ENCODE data around the gene CASQ1. TPM values are rescaled to one million over a fixed set of nuclear protein-coding genes. Genes with fewer than 3 reads are reported as not detected.

The CASQ1 gene
- total and polyA plus RNA-seq, 7 donors: 0.28 to 9.4 (median 1.5) TPM; not detected in 1

- DNase-seq: no peak
- TF ChIP-seq POLR2A (IDR thresholded peaks at IDR 0.05) (no peak), POLR2AphosphoS5 (IDR thresholded peaks at IDR 0.05) (no peak), EP300 (IDR thresholded peaks at IDR 0.05) (no peak), CTCF (IDR thresholded peaks at IDR 0.05) (no peak)
- H3K27me3 ChIP-seq: no peaks in the 10 kb centered on the region
- H3K27ac ChIP-seq: no peak overlapping the region
- WGBS, 2 donors: 83 to 89% methylated on average over 12 of the region's 12 CpGs
- no peaks in the 10 kb centered on the region for H3K4me1 ChIP-seq
- no peaks in the 10 kb centered on the region for H3K36me3 ChIP-seq
- intact Hi-C loops (cut with DNase I): no loop called here
- no peaks in the 10 kb centered on the region for H3K9me3 ChIP-seq
- H3K4me3 ChIP-seq: no peak overlapping the region
Observed at GRCh38 chr1:160166166-160166868, 24.1 kb upstream of the CASQ1 start.

- no peak overlapping the region for H3K4me3 ChIP-seq
- no peaks in the 10 kb centered on the region for H3K27me3 ChIP-seq
- TF ChIP-seq POLR2A (IDR thresholded peaks at IDR 0.05) (no peak), EP300 (IDR thresholded peaks at IDR 0.05) (no peak)
- no peaks in the 10 kb centered on the region for H3K9me3 ChIP-seq
- intact Hi-C loops (cut with DNase I): no loop called here
- H3K4me1 ChIP-seq: no peaks in the 10 kb centered on the region
- 77 to 89% methylated on average over 4 of the region's 4 CpGs for WGBS, 2 donors
- H3K27ac ChIP-seq: no peak overlapping the region
- DNase-seq: no peak
- no peaks in the 10 kb centered on the region for H3K36me3 ChIP-seq
Observed at GRCh38 chr1:160167056-160167455, 23.3 kb upstream of the CASQ1 start.

GRCh38 chr1:160167580-160167979 lies 22.8 kb upstream of the CASQ1 start:
- Histone ChIP-seq H3K9me3 (no peaks in the 10 kb centered on the region), H3K4me3 (no peak overlapping the region), H3K4me1 (no peaks in the 10 kb centered on the region), H3K27me3 (no peaks in the 10 kb centered on the region), H3K27ac (no peak overlapping the region), H3K36me3 (no peaks in the 10 kb centered on the region)
- intact Hi-C loops (cut with DNase I): no loop called here
- no peak for TF ChIP-seq EP300 (IDR thresholded peaks at IDR 0.05)
- TF ChIP-seq POLR2AphosphoS5 (IDR thresholded peaks at IDR 0.05): no peak
- no peak for TF ChIP-seq CTCF (IDR thresholded peaks at IDR 0.05)
- no peak for DNase-seq
- 91 to 93% methylated on average over 6 of the region's 6 CpGs for WGBS, 2 donors

- Histone ChIP-seq H3K27ac (no peak overlapping the region), H3K36me3 (no peaks in the 10 kb centered on the region), H3K4me3 (no peak overlapping the region), H3K27me3 (no peaks in the 10 kb centered on the region), H3K9me3 (no peaks in the 10 kb centered on the region), H3K4me1 (no peaks in the 10 kb centered on the region)
- intact Hi-C loops (cut with DNase I): no loop called here
- no peak for DNase-seq
- 79 to 80% methylated on average over 5 of the region's 5 CpGs for WGBS, 2 donors
- no peak for TF ChIP-seq POLR2AphosphoS5 (IDR thresholded peaks at IDR 0.05)
Observed at GRCh38 chr1:160168016-160168415, 22.4 kb upstream of the CASQ1 start.

GRCh38 chr1:160168609-160169369 lies 21.6 kb upstream of the CASQ1 start:
- Histone ChIP-seq H3K4me3 (no peak overlapping the region), H3K4me1 (no peaks in the 10 kb centered on the region), H3K27ac (no peak overlapping the region), H3K36me3 (no peaks in the 10 kb centered on the region), H3K9me3 (no peaks in the 10 kb centered on the region), H3K27me3 (no peaks in the 10 kb centered on the region)
- intact Hi-C loops (cut with DNase I): no loop called here
- no peak for TF ChIP-seq EP300 (IDR thresholded peaks at IDR 0.05)
- no peak for TF ChIP-seq CTCF (IDR thresholded peaks at IDR 0.05)
- 79 to 85% methylated on average over 13 of the region's 13 CpGs for WGBS, 2 donors
- DNase-seq: no peak
